ENCODE results near the gene GPR78.

GPR78 gene, protein sequence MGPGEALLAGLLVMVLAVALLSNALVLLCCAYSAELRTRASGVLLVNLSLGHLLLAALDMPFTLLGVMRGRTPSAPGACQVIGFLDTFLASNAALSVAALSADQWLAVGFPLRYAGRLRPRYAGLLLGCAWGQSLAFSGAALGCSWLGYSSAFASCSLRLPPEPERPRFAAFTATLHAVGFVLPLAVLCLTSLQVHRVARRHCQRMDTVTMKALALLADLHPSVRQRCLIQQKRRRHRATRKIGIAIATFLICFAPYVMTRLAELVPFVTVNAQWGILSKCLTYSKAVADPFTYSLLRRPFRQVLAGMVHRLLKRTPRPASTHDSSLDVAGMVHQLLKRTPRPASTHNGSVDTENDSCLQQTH

DNA sequence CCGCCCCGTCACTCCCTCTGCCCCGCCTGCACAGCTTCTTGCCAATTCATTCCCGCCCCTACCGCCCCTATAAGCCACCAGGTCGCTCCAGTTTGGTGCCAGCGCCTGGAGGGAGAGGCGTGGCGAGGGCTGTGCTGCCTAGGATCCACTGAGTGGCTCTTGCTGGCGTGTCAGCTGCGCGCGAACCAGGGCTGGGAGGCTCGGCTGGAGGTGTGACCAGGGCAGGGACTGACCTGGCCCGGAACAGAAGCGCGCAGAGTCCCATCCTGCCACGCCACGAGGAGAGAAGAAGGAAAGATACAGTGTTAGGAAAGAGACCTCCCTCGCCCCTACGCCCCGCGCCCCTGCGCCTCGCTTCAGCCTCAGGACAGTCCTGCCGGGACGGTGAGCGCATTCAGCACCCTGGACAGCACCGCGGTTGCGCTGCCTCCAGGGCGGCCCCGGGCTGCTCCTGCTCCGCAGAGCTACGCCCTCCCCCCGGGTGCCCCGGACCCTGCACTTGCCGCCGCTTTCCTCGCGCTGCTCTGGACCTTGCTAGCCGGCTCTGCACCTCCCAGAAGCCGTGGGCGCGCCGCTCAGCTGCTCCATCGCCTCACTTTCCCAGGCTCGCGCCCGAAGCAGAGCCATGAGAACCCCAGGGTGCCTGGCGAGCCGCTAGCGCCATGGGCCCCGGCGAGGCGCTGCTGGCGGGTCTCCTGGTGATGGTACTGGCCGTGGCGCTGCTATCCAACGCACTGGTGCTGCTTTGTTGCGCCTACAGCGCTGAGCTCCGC lies at the start of gene GPR78:
TSS of gene GPR78 (plus strand) at position 72 of the 773 bp plus-strand sequence. CDS start at position 663, 591 bp downstream.
- H3K27me3 ChIP-seq (ENCODE audit: control insufficient read depth, insufficient read depth, low read length): peaks cover 32% of the 10 kb centered on the region
- H3K4me3 ChIP-seq (ENCODE audit: low read depth, low read length): peak within 1 kb of the TSS; percentile 59
- peaks cover 2% of the 10 kb centered on the region for H3K36me3 ChIP-seq (ENCODE audit: control insufficient read depth, insufficient read depth, low read length)
- no peaks in the 10 kb centered on the region for H3K9me3 ChIP-seq (ENCODE audit: control insufficient read depth, insufficient read depth, low read length)
- peaks cover 4% of the 10 kb centered on the region for H3K4me1 ChIP-seq (ENCODE audit: control insufficient read depth, insufficient read depth, low read length)
- H3K9ac ChIP-seq (ENCODE audit: low read depth, low read length): no peak within 1 kb of the TSS

DNA sequence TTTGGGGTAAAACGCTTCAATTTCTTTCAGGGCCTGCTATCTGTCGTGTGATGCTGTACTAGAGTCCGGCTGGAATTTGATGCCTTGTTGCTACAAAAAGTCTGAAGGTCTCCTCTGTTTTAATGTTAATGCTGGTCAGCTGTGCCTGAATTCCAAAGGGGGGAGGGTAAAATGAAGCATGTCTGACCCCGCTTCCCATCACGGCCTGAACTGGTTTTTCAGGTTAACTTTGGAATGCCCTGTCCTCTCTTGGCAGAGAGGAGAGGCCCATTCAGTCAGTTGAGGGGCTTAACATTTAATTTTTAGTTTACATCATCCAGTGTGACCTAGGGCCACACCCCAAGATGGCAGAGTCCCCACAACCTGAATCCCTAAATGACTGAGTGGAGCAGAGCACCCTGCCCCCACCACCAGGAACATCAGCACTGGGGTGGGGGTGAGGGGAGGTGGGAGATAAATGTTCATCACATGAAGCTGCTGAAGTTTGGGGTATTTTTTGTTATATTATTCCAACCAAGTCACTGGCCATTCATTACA lies 47.9 kb upstream of the GPR78 start:
- Histone ChIP-seq H3K9me3 (ENCODE audit: control insufficient read depth, insufficient read depth, low read length) (no peaks in the 10 kb centered on the region), H3K9ac (ENCODE audit: low read depth, low read length) (no peak overlapping the region), H3K4me1 (ENCODE audit: control insufficient read depth, insufficient read depth, low read length) (peaks cover 11% of the 10 kb centered on the region), H3K27me3 (ENCODE audit: control insufficient read depth, insufficient read depth, low read length) (no peaks in the 10 kb centered on the region), H3K4me3 (ENCODE audit: low read depth, low read length) (no peak overlapping the region), H3K36me3 (ENCODE audit: control insufficient read depth, insufficient read depth, low read length) (no peaks in the 10 kb centered on the region)

DNA sequence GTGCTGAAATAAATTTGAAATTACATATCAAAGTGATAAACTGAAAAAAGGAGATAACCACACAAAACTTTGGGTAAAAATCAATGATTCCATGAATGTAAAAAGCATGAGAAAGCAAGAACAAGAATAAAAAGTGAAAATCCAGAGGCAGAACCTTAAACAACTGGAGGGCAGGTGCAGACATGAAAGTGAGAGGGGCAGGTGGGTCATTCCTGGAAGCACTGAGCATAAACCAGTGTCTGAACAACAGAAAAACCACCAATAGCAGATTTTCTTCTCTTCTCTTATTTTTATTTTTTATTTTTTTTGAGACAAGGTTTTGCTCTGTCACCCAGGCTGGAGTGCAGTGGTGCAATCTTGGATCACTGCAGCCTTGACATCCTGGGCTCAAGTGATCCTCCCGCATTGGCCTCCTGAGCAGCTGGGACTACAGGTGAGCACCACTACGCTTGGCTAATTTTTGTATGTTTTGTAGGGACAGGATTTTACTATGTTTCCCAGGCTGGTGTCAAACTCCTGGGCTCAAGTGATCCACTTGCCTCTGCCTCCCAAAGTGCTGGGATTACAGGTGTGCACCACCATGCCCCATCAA lies 46.8 kb upstream of the GPR78 start:
- H3K27me3 ChIP-seq (ENCODE audit: control insufficient read depth, insufficient read depth, low read length): no peaks in the 10 kb centered on the region
- no peak overlapping the region for H3K4me3 ChIP-seq (ENCODE audit: low read depth, low read length)
- peaks cover 11% of the 10 kb centered on the region for H3K4me1 ChIP-seq (ENCODE audit: control insufficient read depth, insufficient read depth, low read length)
- no peak overlapping the region for H3K9ac ChIP-seq (ENCODE audit: low read depth, low read length)
- H3K36me3 ChIP-seq (ENCODE audit: control insufficient read depth, insufficient read depth, low read length): no peaks in the 10 kb centered on the region
- H3K9me3 ChIP-seq (ENCODE audit: control insufficient read depth, insufficient read depth, low read length): no peaks in the 10 kb centered on the region

DNA sequence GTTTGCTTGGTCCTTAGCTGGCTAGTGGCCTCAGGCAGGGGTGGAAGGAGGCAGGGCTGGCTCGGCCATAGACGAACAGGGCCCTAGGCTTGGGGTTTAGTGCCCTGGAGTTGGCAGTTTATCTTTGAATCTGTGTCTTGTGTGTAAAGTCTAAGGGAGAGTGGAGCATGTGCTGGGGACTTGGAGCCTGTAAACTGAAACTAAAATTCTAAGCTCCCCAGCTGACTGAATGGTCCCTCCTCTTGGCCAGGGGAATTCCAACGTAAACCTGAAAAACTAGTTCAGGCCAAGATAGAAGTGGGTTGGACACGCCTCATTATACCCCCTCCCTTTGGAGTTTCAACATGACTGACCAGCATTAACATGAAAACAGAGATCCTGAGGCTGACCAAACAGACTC lies 46.1 kb upstream of the GPR78 start:
- H3K4me3 ChIP-seq (ENCODE audit: low read depth, low read length): no peak overlapping the region
- H3K9ac ChIP-seq (ENCODE audit: low read depth, low read length): peak overlapping the region; percentile 83
- no peaks in the 10 kb centered on the region for H3K36me3 ChIP-seq (ENCODE audit: control insufficient read depth, insufficient read depth, low read length)
- H3K4me1 ChIP-seq (ENCODE audit: control insufficient read depth, insufficient read depth, low read length): peaks cover 11% of the 10 kb centered on the region
- no peaks in the 10 kb centered on the region for H3K9me3 ChIP-seq (ENCODE audit: control insufficient read depth, insufficient read depth, low read length)
- H3K27me3 ChIP-seq (ENCODE audit: control insufficient read depth, insufficient read depth, low read length): no peaks in the 10 kb centered on the region

DNA sequence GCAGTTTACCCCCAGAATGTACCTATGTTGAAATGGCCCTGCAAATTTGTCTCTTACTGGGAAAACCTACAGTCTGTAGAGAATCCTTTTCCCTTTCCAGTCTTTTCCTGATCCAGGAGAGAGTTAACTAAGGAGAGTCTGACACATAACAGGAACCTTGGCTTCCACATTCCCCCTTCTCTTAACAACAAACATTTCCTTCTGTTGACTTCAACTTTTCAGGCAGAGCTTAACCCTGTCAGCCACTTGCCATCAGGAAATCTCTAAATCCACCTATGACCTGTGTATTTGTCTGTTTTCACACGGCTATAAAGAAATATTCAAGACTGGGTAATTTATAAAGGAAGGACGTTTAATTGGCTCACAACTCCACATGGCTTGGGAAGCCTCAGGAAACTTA lies 45.6 kb upstream of the GPR78 start:
- Histone ChIP-seq H3K9ac (ENCODE audit: low read depth, low read length) (peak overlapping the region; percentile 83), H3K9me3 (ENCODE audit: control insufficient read depth, insufficient read depth, low read length) (no peaks in the 10 kb centered on the region), H3K4me3 (ENCODE audit: low read depth, low read length) (no peak overlapping the region), H3K4me1 (ENCODE audit: control insufficient read depth, insufficient read depth, low read length) (peaks cover 11% of the 10 kb centered on the region), H3K27me3 (ENCODE audit: control insufficient read depth, insufficient read depth, low read length) (no peaks in the 10 kb centered on the region), H3K36me3 (ENCODE audit: control insufficient read depth, insufficient read depth, low read length) (no peaks in the 10 kb centered on the region)

DNA sequence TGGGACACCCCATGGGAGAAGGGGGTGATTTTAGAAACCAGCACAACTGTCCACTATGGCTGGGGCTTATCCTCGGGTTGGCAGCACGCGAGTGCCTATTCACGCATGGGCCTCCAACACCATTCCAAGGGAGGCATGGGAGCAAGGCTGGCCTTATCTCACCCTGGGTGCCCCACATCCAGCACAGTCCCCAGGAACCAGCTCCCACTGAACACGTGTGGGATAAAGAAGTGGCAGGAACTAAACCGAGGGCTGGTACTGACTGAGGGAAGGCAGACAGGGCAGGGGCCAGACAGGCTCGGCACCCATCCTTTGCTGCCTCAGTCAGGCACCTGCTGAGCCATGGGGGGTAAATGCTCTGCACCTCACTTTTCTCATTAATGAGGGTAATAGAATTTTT lies 43.7 kb upstream of the GPR78 start:
- H3K4me3 ChIP-seq (ENCODE audit: low read depth, low read length): no peak overlapping the region
- no peaks in the 10 kb centered on the region for H3K27me3 ChIP-seq (ENCODE audit: control insufficient read depth, insufficient read depth, low read length)
- no peak overlapping the region for H3K9ac ChIP-seq (ENCODE audit: low read depth, low read length)
- no peaks in the 10 kb centered on the region for H3K9me3 ChIP-seq (ENCODE audit: control insufficient read depth, insufficient read depth, low read length)
- H3K36me3 ChIP-seq (ENCODE audit: control insufficient read depth, insufficient read depth, low read length): no peaks in the 10 kb centered on the region
- peaks cover 11% of the 10 kb centered on the region for H3K4me1 ChIP-seq (ENCODE audit: control insufficient read depth, insufficient read depth, low read length)

DNA sequence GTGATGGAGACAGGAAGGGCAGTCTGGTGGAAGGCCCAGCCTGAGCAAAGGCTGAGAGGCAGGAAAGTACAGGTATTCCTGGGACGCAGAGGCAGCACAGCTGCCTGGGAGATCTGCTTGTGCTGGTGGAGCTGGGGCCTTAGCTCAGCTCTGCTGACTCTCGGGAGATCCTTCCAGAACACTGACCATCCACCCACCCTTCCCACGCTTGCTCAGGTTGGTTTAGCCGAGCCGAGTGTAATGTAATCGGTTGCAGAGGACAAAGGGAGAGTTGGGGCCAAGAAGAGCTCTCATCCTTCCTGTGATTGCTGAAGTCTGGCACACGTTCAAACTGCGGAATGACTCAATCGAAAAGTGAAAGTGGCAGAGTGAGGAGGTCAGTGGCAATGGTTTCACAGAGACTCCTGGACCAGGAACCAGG lies 43.1 kb upstream of the GPR78 start:
- Histone ChIP-seq H3K36me3 (ENCODE audit: control insufficient read depth, insufficient read depth, low read length) (no peaks in the 10 kb centered on the region), H3K4me1 (ENCODE audit: control insufficient read depth, insufficient read depth, low read length) (peaks cover 11% of the 10 kb centered on the region), H3K4me3 (ENCODE audit: low read depth, low read length) (no peak overlapping the region), H3K9ac (ENCODE audit: low read depth, low read length) (no peak overlapping the region), H3K9me3 (ENCODE audit: control insufficient read depth, insufficient read depth, low read length) (no peaks in the 10 kb centered on the region), H3K27me3 (ENCODE audit: control insufficient read depth, insufficient read depth, low read length) (no peaks in the 10 kb centered on the region)

DNA sequence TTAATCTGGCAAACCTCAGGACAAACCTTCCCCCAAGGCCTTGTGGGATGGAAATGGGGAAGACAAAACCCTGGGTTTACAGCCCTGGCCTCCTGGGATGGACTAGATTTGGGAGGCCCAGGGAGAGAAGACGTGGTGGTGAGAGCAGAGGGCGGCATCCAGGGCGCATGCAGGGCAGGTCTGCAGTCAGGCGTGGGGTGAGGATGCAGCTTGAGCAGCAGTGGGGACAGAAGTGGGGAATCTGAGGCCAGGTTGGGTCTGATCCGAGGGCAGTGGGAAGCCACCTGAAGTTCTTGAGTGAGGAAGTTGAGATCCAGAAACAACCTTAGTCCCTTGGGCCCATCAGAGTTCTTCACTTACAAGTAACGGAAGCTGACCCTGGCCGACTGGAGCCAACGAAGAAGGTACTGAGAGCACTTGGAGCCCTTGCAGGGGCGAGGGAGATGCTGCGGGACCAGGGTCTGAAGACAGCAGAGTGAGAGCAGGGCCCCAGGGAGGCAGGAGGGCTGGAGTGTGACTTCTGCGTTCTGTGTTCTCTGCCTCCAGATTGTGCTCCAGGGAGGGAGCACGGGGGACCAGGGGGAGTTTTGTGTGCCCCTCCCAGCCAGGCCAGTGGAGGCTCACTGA lies 42.0 kb upstream of the GPR78 start:
- Histone ChIP-seq H3K27me3 (ENCODE audit: control insufficient read depth, insufficient read depth, low read length) (no peaks in the 10 kb centered on the region), H3K36me3 (ENCODE audit: control insufficient read depth, insufficient read depth, low read length) (no peaks in the 10 kb centered on the region), H3K9me3 (ENCODE audit: control insufficient read depth, insufficient read depth, low read length) (no peaks in the 10 kb centered on the region), H3K4me3 (ENCODE audit: low read depth, low read length) (no peak overlapping the region), H3K4me1 (ENCODE audit: control insufficient read depth, insufficient read depth, low read length) (peaks cover 11% of the 10 kb centered on the region), H3K9ac (ENCODE audit: low read depth, low read length) (no peak overlapping the region)

DNA sequence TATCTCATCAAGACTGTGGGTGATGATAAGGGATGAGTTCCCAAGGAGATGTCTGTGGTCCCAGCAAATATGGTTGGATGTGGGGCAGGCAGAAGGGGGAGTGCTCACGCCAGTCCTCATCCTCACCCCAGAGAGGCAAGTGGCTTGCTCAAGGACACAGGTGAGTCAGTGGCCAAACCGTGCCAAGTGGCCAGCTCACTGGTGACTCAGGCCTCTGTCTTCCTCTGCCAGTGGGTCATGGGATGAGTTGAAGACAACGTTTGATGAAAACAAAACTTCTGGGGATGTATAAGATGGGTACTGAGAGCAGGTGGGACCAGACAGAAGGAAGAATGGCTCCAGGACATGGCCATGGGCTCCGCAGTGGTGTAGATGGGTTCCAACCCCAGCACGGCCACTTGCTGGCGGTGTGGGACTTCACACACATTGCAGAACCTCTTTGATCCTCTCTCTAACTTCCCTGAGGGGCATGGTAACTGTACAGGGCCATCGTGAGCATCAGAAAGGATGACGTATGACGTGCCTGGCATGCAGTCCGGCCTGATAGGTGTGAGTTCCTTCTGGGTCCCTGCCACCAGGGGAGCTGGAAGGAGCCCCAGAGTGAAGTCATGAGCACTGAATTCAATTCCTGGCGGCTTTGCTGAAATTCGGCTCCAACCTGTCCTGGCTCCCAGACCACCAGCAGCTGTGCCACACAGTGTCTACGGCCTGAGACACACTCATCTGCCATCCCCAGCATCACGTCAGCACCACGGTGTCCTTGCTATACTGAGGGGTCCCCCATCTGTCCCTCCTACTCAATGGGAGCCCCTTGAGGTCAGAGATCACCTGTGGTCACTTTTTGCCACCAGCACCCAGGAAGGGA lies 41.3 kb upstream of the GPR78 start:
- no peak overlapping the region for H3K9ac ChIP-seq (ENCODE audit: low read depth, low read length)
- H3K4me3 ChIP-seq (ENCODE audit: low read depth, low read length): no peak overlapping the region
- H3K36me3 ChIP-seq (ENCODE audit: control insufficient read depth, insufficient read depth, low read length): no peaks in the 10 kb centered on the region
- H3K9me3 ChIP-seq (ENCODE audit: control insufficient read depth, insufficient read depth, low read length): no peaks in the 10 kb centered on the region
- no peaks in the 10 kb centered on the region for H3K27me3 ChIP-seq (ENCODE audit: control insufficient read depth, insufficient read depth, low read length)
- H3K4me1 ChIP-seq (ENCODE audit: control insufficient read depth, insufficient read depth, low read length): peaks cover 9% of the 10 kb centered on the region

DNA sequence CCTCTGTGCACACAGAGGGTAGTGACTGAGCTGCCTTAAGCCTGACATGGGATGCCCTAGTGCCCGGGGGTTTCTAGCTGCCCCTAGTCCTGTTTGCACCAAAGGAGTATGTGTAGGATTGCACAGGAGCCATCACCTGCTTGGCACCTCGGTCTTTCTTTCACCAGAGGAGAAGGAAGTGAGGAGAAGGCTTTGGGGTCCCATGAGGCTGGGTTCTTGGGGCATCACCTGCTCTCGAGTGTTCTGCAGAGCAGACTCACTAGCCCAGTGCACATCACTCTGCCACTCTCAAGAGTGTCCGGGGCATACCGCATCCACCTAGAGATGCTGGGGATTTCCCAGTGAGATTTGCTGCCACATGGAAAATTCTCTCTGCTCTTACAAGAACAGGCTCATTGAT lies 40.5 kb upstream of the GPR78 start:
- Histone ChIP-seq H3K36me3 (ENCODE audit: control insufficient read depth, insufficient read depth, low read length) (no peaks in the 10 kb centered on the region), H3K4me3 (ENCODE audit: low read depth, low read length) (no peak overlapping the region), H3K9ac (ENCODE audit: low read depth, low read length) (no peak overlapping the region), H3K27me3 (ENCODE audit: control insufficient read depth, insufficient read depth, low read length) (no peaks in the 10 kb centered on the region), H3K9me3 (ENCODE audit: control insufficient read depth, insufficient read depth, low read length) (no peaks in the 10 kb centered on the region), H3K4me1 (ENCODE audit: control insufficient read depth, insufficient read depth, low read length) (peaks cover 2% of the 10 kb centered on the region)

DNA sequence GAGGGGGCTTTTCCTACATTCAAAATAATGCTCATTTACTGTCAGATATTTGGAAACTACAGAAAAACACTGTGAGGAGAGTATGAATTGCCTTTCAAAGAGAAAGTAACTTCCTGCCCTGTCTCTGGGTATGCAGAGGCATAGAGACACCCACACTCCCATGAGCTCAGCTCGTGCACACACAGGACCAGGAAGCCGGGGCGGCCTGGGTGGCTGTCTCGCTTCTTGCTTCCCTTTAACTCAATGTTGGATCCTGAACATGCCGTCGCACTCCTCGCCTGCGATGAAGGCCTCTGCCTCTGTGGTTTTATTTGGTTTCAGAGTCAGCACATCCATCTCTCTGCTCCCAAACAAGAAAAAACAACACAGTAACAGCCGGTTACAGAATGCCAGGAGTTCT lies 40.1 kb upstream of the GPR78 start:
- H3K4me1 ChIP-seq (ENCODE audit: control insufficient read depth, insufficient read depth, low read length): no peaks in the 10 kb centered on the region
- no peak overlapping the region for H3K4me3 ChIP-seq (ENCODE audit: low read depth, low read length)
- no peak overlapping the region for H3K9ac ChIP-seq (ENCODE audit: low read depth, low read length)

More for the DNA sequence above, 40.1 kb upstream of the GPR78 start:
- Histone ChIP-seq H3K9me3 (ENCODE audit: control insufficient read depth, insufficient read depth, low read length) (no peaks in the 10 kb centered on the region), H3K27me3 (ENCODE audit: control insufficient read depth, insufficient read depth, low read length) (no peaks in the 10 kb centered on the region), H3K36me3 (ENCODE audit: control insufficient read depth, insufficient read depth, low read length) (no peaks in the 10 kb centered on the region)
